ENCODE results near the gene SSX5. TPM values are rescaled to one million over a fixed set of nuclear protein-coding genes. Genes with fewer than 3 reads are reported as not detected.
"Not testable (repeated sequence)": the region's sequence is repeated elsewhere in the genome, so short reads cannot be mapped to it uniquely, and the experiment has no call there.

The SSX5 gene
- not detected for total RNA-seq

DNA sequence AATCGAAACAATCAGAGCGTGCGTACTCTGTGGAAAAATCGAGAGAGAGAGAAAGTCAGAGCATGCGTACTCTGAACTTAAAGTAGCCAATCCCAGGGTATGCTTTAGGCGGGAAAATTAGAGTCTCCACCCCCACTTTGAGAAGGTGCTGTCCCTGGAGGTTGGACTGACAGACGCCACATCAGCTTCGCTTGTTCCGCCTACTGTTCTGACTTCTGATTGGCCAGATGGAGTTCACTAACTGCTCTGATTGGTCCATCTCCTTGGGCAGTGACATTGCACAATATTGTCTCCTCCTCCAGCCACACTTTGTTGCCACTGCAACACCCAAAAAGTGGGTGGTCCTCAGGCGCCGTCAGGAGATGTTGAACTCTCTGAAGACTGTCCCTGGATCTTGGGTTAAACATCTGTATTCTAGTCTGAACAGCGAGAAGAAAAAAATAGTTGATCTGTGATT, at the start of gene SSX5:
TSS of gene SSX5 (minus strand) at position 51 of the 457 bp plus-strand sequence. CDS start 1,437 bp downstream, outside the sequence.
- no peak within 1 kb of the TSS for H3K4me3 ChIP-seq
- TF ChIP-seq POLR2AphosphoS5 (IDR thresholded peaks at IDR 0.05), result no peak
- no peak for TF ChIP-seq EP300 (IDR thresholded peaks at IDR 0.05)
- no peak for TF ChIP-seq CTCF (IDR thresholded peaks at IDR 0.05)
- no peak within 1 kb of the TSS for H3K27ac ChIP-seq (replicated peaks in 1 of 4)
- H3K9me3 ChIP-seq, result no peaks in the 10 kb centered on the region
- DNase-seq (ENCODE audit: extremely low spot score), result no peak
- intact Hi-C loops (cut with DNase I), result no loop called here
- no peaks in the 10 kb centered on the region for H3K36me3 ChIP-seq
- WGBS, result 94% methylated on average over 12 of the region's 12 CpGs
- H3K27me3 ChIP-seq, result no peaks in the 10 kb centered on the region
- H3K4me1 ChIP-seq, result no peaks in the 10 kb centered on the region

GRCh38 chrX:48224196-48224595, 27.6 kb upstream of the SSX5 start:
- intact Hi-C loops (cut with DNase I); H3K9me3 ChIP-seq; DNase-seq (ENCODE audit: extremely low spot score); H3K36me3 ChIP-seq; H3K4me1 ChIP-seq; H3K4me3 ChIP-seq; H3K27ac ChIP-seq (replicated peaks in 1 of 4); H3K27me3 ChIP-seq: not testable (repeated sequence)
- WGBS, result 80% methylated on average over 1 of the region's 4 CpGs

DNA sequence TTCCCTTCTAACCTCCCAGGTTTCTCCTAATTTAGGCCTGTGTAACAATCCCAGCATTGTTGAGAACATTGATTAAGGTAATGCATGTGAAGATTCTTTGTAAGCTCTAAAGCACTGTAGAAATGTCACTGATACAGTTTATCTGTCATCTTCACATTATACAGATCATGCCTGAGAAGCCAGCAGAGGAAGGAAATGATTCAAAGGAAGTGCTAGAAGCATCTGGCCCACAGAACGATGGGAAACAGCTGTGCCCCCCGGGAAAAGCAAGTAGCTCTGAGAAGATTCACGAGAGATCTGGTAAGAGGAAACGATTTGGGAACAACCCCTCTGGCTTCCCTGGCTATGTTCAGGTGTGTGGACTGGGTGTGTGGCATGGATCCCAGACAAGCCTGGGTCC, 17.7 kb upstream of the SSX5 start:
- H3K4me1 ChIP-seq; H3K9me3 ChIP-seq; H3K27me3 ChIP-seq; DNase-seq (ENCODE audit: extremely low spot score); intact Hi-C loops (cut with DNase I); H3K36me3 ChIP-seq; H3K27ac ChIP-seq (replicated peaks in 1 of 4); H3K4me3 ChIP-seq: not testable (repeated sequence)
- WGBS, result 26% methylated on average over 4 of the region's 4 CpGs

DNA sequence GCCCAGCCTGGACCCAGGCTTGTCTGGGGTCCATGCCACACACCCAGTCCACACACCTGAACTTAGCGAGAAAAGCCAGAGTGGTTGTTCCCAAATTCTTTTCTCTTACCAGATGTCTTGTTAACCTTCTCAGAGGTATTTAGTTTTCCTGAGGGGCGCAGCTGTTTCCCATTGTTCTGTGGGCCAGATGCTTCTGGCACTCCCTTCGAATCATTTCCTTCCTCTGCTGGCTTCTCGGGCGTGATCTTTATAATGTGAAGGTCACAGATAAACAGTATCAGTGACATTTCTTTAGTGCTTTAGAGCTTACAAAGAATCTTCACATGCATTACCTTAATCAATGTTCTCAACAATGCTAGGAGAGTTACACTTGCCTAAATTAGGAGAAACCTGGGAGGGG, 6.6 kb downstream of the SSX5 start:
- H3K27ac ChIP-seq (replicated peaks in 1 of 4); intact Hi-C loops (cut with DNase I): not testable (repeated sequence)
- 61% methylated on average over 5 of the region's 5 CpGs for WGBS

DNA sequence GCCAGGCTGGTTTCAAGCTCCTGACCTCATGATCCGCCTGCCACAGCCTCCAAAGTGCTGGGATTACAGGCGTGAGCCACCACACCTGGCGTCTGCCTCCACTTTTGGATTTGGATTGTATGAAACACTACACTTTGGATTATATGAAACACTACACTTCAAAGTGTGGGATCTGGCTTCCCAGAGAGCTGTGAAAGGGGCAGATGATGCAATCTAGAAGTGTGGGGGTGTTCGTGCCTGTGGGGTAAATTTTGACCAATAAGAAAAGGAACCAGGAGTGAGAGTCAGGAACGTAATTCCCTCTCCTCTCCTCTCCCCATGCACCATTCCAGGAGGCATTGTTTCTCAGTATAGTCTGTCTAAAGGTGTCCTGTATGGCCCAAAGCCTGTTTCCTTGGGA, 14.7 kb downstream of the SSX5 start:
- H3K27me3 ChIP-seq; DNase-seq (ENCODE audit: extremely low spot score); H3K9me3 ChIP-seq; H3K36me3 ChIP-seq; H3K27ac ChIP-seq (replicated peaks in 1 of 4); H3K4me3 ChIP-seq; intact Hi-C loops (cut with DNase I); H3K4me1 ChIP-seq: not testable (repeated sequence)
- 59% methylated on average over 5 of the region's 5 CpGs for WGBS

More for the DNA sequence above, 6.6 kb downstream of the SSX5 start:
- not testable (repeated sequence) for H3K4me3 ChIP-seq; H3K4me1 ChIP-seq; H3K9me3 ChIP-seq; H3K36me3 ChIP-seq; DNase-seq (ENCODE audit: extremely low spot score); H3K27me3 ChIP-seq

DNA sequence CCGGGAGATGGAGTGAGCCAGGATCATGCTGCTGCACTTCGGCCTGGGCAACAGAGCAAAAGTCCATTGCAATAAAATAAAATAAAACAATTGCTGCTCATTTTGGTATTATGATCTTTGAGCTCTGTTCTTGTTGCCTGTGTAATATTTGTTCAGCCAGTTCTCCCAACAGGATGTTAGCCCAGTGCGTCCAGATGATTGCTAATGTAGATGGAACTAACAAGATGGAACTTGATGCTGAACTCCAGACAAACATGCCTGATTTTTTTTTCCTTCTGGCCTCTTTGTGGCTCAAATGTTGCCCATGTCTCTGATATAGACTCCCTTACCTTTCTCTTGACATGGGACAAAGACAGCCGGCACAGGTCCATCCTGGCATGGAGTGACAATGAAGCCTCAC, 15.8 kb downstream of the SSX5 start:
- DNase-seq (ENCODE audit: extremely low spot score), result no peak
- TF ChIP-seq EP300 (IDR thresholded peaks at IDR 0.05) (no peak), POLR2AphosphoS5 (IDR thresholded peaks at IDR 0.05) (no peak), POLR2A (IDR thresholded peaks at IDR 0.05; ENCODE audit: low read depth) (no peak), CTCF (IDR thresholded peaks at IDR 0.05) (no peak)

DNA sequence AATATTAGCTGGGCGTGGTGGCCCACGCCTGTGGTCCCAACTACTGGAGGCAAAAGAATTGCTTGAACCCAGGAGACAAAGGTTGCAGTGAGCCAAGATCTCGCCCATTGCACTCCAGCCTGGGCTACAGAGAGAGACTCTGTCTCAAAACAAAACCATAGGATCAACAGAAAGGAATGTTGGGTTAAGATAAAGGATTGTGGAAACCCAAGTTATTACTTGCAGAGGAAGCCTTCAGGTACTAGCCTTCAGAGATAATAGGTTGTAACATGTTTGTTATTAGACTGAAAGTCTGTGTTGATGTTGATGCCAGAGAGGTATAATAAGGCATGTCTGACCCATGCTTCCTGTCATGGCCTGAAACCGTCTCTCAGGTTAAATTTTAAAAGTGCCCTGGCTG, 16.9 kb downstream of the SSX5 start:
- H3K4me1 ChIP-seq, result no peaks in the 10 kb centered on the region
- intact Hi-C loops (cut with DNase I), result no loop called here
- TF ChIP-seq POLR2A (IDR thresholded peaks at IDR 0.05; ENCODE audit: low read depth), result no peak
- TF ChIP-seq POLR2AphosphoS5 (IDR thresholded peaks at IDR 0.05), result no peak
- no peak for TF ChIP-seq EP300 (IDR thresholded peaks at IDR 0.05)
- no peak for TF ChIP-seq CTCF (IDR thresholded peaks at IDR 0.05)
- 65% methylated on average over 4 of the region's 4 CpGs for WGBS
- no peak overlapping the region for H3K27ac ChIP-seq (replicated peaks in 1 of 4)
- DNase-seq (ENCODE audit: extremely low spot score), result no peak
- no peaks in the 10 kb centered on the region for H3K9me3 ChIP-seq
- H3K36me3 ChIP-seq, result no peaks in the 10 kb centered on the region
- H3K4me3 ChIP-seq, result no peak overlapping the region
- H3K27me3 ChIP-seq, result no peaks in the 10 kb centered on the region

More for the DNA sequence above, 15.8 kb downstream of the SSX5 start:
- Histone ChIP-seq H3K27me3 (no peaks in the 10 kb centered on the region), H3K4me3 (no peak overlapping the region), H3K27ac (replicated peaks in 1 of 4) (no peak overlapping the region), H3K9me3 (no peaks in the 10 kb centered on the region), H3K4me1 (no peaks in the 10 kb centered on the region), H3K36me3 (no peaks in the 10 kb centered on the region)
- 95% methylated on average over 4 of the region's 4 CpGs for WGBS
- intact Hi-C loops (cut with DNase I), result no loop called here

DNA sequence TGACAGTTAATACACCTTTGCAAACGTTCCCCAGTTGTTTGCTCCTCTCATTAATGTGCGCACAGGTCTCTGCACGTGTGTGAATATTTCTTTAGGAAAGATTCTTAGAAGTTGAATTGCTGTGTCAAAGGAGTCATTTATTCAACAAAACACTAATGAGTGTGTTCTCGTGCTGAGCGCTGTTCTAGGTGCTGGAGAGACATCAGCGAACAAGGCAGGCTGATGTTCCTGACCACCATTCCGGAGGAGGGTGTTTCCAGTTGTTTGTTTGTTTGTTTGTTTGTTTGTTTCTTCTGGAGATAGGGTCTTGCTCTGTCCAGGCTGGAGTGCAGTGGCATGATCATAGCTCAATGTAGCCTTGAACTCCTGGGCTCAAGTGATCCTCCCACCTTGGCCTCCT, 30.3 kb downstream of the SSX5 start:
- intact Hi-C loops (cut with DNase I); H3K4me1 ChIP-seq; H3K27ac ChIP-seq (replicated peaks in 1 of 4); DNase-seq (ENCODE audit: extremely low spot score); H3K27me3 ChIP-seq; H3K9me3 ChIP-seq; H3K4me3 ChIP-seq; H3K36me3 ChIP-seq: not testable (repeated sequence)
- 68% methylated on average over 7 of the region's 7 CpGs for WGBS

Measured in esophagus muscularis mucosa (tissue), 4 donors.